Mucosa of descending colon (tissue), 3 donors: ENCODE data around the gene SYT17. TPM values are rescaled to one million over a fixed set of nuclear protein-coding genes. Genes with fewer than 3 reads are reported as not detected.

Experiments used
- ATAC-seq: fragments of 200-7000 bp; cut with Tn5 transposase; one replicate; pipeline ENCODE4 v1.9.1; 2020; ENCODE audit warnings: mild to moderate bottlenecking, moderate library complexity
- DNase-seq, 3 donors: peaks; one replicate each; pipeline ENCODE4 v3.0.0-alpha.2; 2020
- H3K36me3 ChIP-seq: fragments of 200-600 bp; one replicate; pipeline ENCODE4 v1.8.0; 2021; ENCODE audit warnings: low read depth, mild to moderate bottlenecking
- H3K4me1 ChIP-seq: fragments of 200-600 bp; one replicate; pipeline ENCODE4 v1.8.0; 2021; ENCODE audit warnings: low read depth, mild to moderate bottlenecking
- H3K4me3 ChIP-seq: fragments of 200-600 bp; one replicate; pipeline ENCODE4 v1.8.0; 2021; ENCODE audit warnings: mild to moderate bottlenecking
- H3K9me3 ChIP-seq: fragments of 200-600 bp; one replicate; pipeline ENCODE4 v1.8.0; 2021; ENCODE audit warnings: mild to moderate bottlenecking
- intact Hi-C, 2 donors: fragments of 100-400 bp; cut with DNase I in 1 of 2; cut with micrococcal nuclease in 1 of 2; formaldehyde crosslinking; loops; one replicate each; pipeline versions ENCODE4 v1.11.0 to v1.11.1; 2022; cut with DNase I, micrococcal nuclease
- total RNA-seq, 3 donors: library from RNA; stranded (reverse); fragmentation: NEBNext Ultra II Directional in 2 of 3; extraction: Animal tissue kit (Norgen Biotek cat#: 25700) in 2 of 3; gene quantifications; one replicate each; pipeline versions ENCODE4 v1.2.1 to v1.2.4, GENCODE V29; 2021 to 2023
- TF ChIP-seq, protein P1 (sequence below): fragments of 200-600 bp; IDR thresholded peaks from one replicate; pipeline ENCODE4 v1.8.0; 2022; ENCODE audit warnings: antibody characterized with exemption, mild to moderate bottlenecking
- donor health status: DM: no; HTN: no; CAD: no; lungs with moderate emphysema.
- donor health status: DM: no; HTN: no; CAD: no.
- donor health status: DM: no; HTN: yes; CAD: no.

SYT17 gene
- total RNA-seq, 3 donors from 2014 or later: 4.9 to 13.3 (median 5.9) TPM

DNA sequence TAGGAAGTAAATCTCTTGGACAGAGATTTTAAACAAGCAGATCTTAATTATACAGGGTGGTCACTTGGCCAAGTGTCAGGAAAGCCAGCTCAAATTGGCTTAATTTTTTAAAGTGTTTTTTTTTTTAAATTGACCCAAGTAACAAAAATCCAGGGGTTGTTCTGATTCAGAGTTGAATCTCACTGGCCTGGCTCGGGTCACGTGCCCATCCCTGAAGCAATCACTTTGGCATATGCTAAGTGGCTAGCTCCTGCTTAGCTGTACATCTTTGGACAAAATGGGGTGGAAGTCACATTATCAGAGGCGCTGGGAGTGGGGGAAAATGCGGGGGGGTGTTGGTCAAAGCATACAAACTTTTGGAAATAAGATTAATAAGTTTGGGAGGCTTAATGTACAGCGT is 141.1 kb downstream of the SYT17 start:
- TF ChIP-seq, protein P1, sequence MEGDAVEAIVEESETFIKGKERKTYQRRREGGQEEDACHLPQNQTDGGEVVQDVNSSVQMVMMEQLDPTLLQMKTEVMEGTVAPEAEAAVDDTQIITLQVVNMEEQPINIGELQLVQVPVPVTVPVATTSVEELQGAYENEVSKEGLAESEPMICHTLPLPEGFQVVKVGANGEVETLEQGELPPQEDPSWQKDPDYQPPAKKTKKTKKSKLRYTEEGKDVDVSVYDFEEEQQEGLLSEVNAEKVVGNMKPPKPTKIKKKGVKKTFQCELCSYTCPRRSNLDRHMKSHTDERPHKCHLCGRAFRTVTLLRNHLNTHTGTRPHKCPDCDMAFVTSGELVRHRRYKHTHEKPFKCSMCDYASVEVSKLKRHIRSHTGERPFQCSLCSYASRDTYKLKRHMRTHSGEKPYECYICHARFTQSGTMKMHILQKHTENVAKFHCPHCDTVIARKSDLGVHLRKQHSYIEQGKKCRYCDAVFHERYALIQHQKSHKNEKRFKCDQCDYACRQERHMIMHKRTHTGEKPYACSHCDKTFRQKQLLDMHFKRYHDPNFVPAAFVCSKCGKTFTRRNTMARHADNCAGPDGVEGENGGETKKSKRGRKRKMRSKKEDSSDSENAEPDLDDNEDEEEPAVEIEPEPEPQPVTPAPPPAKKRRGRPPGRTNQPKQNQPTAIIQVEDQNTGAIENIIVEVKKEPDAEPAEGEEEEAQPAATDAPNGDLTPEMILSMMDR: no peak
- no peak overlapping the region for H3K4me3 ChIP-seq
- H3K4me1 ChIP-seq: no peaks in the 10 kb centered on the region
- no peak for ATAC-seq
- intact Hi-C loops: no loop called here
- H3K9me3 ChIP-seq: no peaks in the 10 kb centered on the region
- no peak for DNase-seq
- no peaks in the 10 kb centered on the region for H3K36me3 ChIP-seq

DNA sequence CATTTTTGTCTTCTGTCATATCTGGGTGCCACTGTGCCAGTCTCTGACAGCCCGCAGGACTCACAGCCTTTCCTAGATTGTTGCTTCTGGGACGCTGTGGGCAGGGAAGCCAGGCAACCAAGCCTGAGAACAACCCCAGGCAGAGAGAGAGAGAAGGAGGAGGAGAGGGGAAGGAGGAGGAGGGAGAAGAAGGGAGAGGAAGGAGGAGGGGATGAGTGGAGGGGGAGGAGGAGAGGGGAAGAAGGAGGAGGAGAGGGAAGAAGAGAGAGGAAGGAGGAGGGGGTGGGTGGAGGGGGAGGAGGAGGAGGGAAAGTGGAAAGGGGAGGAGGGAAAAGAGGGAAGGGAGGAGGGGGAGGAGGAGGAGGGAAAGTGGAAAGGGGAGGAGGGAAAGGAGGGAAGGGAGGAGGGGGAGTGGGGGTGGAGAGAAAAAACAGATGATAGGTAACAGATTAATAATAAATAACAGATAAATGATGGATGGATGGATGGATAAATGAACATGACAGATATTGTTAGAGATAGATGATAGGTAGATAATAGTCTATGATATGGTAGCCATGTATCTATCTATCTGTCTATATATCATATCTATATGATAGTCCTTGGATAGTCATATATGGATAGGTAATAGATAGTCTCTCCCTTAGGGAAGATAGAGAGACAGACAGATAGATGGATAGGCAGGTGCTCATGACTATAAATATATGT is 146.8 kb downstream of the SYT17 start:
- H3K9me3 ChIP-seq: no peaks in the 10 kb centered on the region
- H3K4me1 ChIP-seq: no peaks in the 10 kb centered on the region
- DNase-seq (no peak), ATAC-seq (no peak)
- intact Hi-C loops: no loop called here
- TF ChIP-seq, protein P1: no peak
- H3K36me3 ChIP-seq: no peaks in the 10 kb centered on the region
- no peak overlapping the region for H3K4me3 ChIP-seq

DNA sequence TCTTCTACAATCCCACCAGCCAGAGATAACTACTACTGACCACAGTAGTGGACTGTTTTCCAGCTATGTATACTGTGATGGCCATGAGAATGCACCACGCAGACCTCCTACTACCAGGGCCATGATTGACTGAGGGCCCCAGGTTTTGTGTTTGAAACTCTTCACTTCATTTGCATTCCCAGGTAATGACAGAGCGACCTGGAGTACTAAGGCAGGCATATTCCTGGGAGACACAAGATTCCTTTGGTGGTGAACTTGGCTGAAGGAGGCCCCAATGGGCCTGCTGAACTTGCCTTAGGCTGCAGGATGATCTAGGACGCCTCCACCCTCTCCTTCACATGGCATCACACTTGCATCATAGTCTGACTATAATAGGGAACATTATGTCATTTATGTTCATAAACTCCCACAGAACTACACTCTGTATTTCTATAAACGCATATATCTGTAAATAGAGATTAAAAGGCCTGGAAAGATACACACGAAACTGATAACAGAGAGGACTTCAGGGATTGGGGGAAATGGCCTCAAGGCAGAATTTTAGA is 147.9 kb downstream of the SYT17 start:
- Histone ChIP-seq H3K9me3 (no peaks in the 10 kb centered on the region), H3K36me3 (no peaks in the 10 kb centered on the region), H3K4me3 (no peak overlapping the region), H3K4me1 (no peaks in the 10 kb centered on the region)
- no peak for ATAC-seq
- TF ChIP-seq, protein P1: no peak
- intact Hi-C loops: no loop called here
- DNase-seq: no peak

DNA sequence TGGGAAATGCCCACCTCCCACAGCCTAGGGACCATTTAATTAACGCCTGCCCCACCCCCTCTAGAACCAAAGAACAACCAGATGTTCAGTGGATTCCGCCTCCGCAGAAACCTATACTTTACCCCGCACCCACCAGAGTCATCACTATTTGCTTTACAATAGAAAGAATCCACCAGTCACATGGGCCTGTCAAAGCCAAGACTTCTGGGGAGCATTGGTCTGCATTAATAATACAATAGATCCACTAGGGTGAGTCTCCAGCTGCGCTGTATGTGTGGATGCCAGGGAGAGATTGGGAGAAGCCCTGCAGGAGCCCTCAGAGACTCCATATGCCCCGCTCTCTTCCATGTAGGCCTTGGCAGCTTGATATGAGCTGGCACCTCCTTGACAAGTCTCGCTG is 148.8 kb downstream of the SYT17 start:
- DNase-seq (no peak), ATAC-seq (no peak)
- TF ChIP-seq, protein P1: no peak
- no peak overlapping the region for H3K4me3 ChIP-seq
- H3K36me3 ChIP-seq: no peaks in the 10 kb centered on the region
- intact Hi-C loops: no loop called here
- H3K4me1 ChIP-seq: no peaks in the 10 kb centered on the region
- H3K9me3 ChIP-seq: no peaks in the 10 kb centered on the region

Other genes starting within 250 kb of the SYT17 start
- 100 to 1,000 TPM in 2 of 3 donors, 10 to 100 TPM in 1; 94.8 to 147 (median 126) TPM for gene SMG1, start 241.8 kb upstream of the SYT17 start, total RNA-seq
- 10 to 100 TPM in 1 of 3 donors, 1 to 10 TPM in 2; 5.4 to 12.4 (median 9.2) TPM for gene TMC7, start 184.3 kb upstream of the SYT17 start, total RNA-seq
- gene COQ7, start 100.6 kb upstream of the SYT17 start, total RNA-seq: 10 to 100 TPM; 30.3 to 34.2 (median 34.1) TPM
- gene ITPRIPL2, start 54.3 kb upstream of the SYT17 start, total RNA-seq: 10 to 100 TPM; 36.3 to 49.9 (median 36.5) TPM
- gene CLEC19A, start 117.5 kb downstream of the SYT17 start, total RNA-seq: not detected
- 100 to 1,000 TPM in 2 of 3 donors, 10 to 100 TPM in 1; 73.4 to 147 (median 122) TPM for gene TMC5, start 249.6 kb downstream of the SYT17 start, total RNA-seq